ENCODE results near the gene TTYH3.
"Not testable (repeated sequence)": the region's sequence is repeated elsewhere in the genome, so short reads cannot be mapped to it uniquely, and the experiment has no call there.

The TTYH3 gene

GRCh38 chr7:2681929-2682799, 50.4 kb downstream of the TTYH3 start:
- in situ Hi-C loops (cut with MboI; ENCODE audit: low sequenced_read_pairs): loop anchor here (10.0 kb wide), 1 partner anchor 227 kb away; no protein-coding TSS in a partner anchor

- in situ Hi-C loops (cut with MboI; ENCODE audit: low sequenced_read_pairs): loop anchor here (10.0 kb wide), 1 partner anchor 230 kb away; no protein-coding TSS in a partner anchor
Measured at GRCh38 chr7:2684501-2684900, 52.7 kb downstream of the TTYH3 start.

DNA sequence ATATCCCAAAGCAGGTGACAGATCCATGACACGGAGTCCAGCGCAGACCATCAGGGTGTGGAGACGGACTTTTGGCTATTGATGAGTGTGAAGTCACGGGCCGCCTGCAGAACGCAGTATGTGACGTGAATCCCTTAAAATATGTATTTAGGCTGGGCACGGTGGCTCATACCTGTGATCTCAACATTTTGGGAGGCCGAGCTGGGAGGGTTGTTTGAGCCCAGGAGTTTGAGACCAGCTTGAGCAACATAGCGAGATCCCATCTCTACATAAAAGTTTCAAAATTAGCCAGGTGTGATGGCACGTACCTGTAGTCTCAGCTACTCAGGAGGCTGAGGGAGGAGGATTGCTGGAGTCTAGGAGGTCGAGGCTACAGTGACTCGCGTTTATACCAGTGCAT, 54.3 kb downstream of the TTYH3 start:
- in situ Hi-C loops (cut with MboI; ENCODE audit: low sequenced_read_pairs): loop anchor here (10.0 kb wide), 1 partner anchor 231 kb away; no protein-coding TSS in a partner anchor

DNA sequence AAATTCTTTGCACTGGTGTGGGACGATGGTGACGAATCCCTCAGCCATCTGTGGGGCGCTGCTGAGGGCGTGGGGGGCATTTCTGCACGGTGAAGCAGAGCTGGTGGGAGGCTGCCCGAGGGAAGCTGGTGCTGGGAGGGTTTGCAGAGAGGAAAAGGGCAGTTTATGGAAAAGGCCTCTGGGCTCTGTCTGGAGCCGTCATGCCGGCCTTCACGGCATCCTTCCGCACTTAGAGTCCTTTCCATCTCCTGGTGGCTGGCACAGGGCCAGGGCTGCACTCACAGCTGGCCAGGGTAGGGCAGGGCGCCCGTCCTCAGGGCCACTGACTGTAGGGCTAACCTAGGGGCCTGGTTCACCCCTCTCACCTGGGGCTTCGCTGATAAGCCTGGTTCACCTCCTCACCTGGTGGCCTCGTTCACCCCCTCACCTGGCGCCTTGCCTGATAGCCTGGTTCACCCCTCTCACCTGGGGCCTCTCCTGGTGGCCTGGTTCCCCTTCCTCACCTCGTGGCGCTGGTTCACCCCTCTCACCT, 55.6 kb downstream of the TTYH3 start:
- in situ Hi-C loops (cut with MboI; ENCODE audit: low sequenced_read_pairs): loop anchor here (10.0 kb wide), 1 partner anchor 233 kb away; no protein-coding TSS in a partner anchor

GRCh38 chr7:2687881-2688318, 56.1 kb downstream of the TTYH3 start, which contains the start of gene AMZ1:
Gene AMZ1, plus strand, starts transcription at chr7:2688202. Its CDS starts 12,250 bp downstream, at chr7:2700452.
- in situ Hi-C loops (cut with MboI; ENCODE audit: low sequenced_read_pairs): loop anchor here (10.0 kb wide), 1 partner anchor 233 kb away; no protein-coding TSS in a partner anchor

DNA sequence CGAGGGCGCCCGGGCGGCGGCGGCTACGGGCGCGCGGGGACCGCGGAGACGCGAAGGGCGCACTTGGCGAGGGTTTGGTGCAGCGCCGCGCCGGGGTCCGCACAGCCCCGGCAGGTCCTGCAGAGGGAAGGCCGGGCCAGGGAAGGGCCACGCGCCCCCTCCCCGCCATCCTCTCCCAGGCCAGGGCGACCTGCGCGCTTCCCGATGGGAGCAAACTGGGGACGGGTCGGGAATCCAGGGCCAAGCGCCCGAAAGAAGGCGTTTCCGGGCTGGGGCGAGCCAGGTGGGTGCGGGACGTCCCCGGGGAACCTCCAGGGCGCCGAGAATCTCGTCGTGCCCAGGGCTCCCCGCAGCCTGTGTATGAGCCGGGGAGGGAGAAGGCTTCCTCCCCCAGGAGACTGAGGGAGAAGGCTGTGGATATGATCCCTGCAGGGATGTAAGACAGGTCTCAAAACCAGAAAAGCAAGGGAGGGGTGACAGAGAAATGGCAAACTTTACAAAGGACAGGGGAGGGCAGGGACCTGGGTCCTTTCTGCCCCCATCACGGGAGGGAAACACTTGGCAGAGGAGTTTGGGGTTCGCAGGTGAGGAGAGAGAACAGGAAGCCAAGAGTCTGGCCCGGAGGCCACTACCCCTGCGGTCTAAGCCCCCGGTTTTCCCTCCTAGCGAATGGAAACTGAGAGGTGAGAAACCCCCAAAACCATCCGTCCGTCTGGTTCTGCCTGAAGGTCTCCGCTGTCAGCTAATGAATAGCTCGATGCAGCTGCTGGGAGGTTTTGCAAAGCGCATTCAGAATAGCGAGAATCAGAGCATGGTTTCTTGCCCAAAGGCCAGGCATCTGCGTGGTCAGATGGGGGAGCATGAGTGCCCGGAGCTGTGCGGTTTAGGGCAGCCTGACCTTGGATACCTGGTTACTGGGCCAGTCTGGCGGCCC, 56.9 kb downstream of the TTYH3 start:
- in situ Hi-C loops (cut with MboI; ENCODE audit: low sequenced_read_pairs): loop anchor here (10.0 kb wide), 1 partner anchor 234 kb away; no protein-coding TSS in a partner anchor

GRCh38 chr7:2689343-2689847, 57.6 kb downstream of the TTYH3 start:
- in situ Hi-C loops (cut with MboI; ENCODE audit: low sequenced_read_pairs): loop anchor here (10.0 kb wide), 1 partner anchor 235 kb away; no protein-coding TSS in a partner anchor

DNA sequence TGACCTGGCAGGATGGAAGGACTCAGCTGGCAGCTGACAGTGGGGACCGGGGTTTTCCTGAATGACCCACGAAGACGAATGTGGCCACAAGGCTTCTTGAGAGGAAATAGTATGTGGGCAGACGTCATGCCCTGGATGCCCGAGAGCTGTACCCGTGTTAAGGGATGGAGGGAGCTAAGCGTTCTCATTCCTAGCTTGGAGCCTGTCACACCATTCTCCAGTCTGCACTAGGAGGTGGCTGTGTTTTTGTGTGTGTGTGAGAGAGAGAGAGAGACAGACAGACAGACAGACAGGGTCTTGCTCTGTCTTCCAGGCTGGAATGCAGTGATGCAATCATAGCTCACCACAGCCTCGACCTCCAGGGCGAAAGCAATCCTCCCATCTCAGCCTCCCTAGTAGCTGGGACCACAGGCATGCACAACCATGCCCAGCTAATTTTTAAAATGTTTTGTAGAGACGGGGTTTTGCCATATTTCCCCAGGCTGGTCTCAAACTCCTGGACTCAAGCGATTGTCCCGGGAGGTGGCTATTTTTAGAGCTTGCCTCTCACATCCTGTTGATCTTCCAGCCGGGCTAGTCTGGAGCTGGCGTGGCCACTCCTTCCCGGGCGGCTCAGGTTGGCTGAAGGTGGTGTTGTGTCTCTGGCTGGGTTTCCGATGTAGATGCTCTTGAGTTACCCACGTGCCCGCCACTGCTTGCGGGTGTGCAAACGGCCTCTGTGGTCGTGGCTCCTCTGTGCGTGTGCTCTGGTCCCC, 58.3 kb downstream of the TTYH3 start:
- in situ Hi-C loops (cut with MboI; ENCODE audit: low sequenced_read_pairs): loop anchor here (10.0 kb wide), 1 partner anchor 235 kb away; no protein-coding TSS in a partner anchor

- in situ Hi-C loops (cut with MboI; ENCODE audit: low sequenced_read_pairs): no loop called here
Measured at GRCh38 chr7:2691011-2691707, 59.4 kb downstream of the TTYH3 start.

DNA sequence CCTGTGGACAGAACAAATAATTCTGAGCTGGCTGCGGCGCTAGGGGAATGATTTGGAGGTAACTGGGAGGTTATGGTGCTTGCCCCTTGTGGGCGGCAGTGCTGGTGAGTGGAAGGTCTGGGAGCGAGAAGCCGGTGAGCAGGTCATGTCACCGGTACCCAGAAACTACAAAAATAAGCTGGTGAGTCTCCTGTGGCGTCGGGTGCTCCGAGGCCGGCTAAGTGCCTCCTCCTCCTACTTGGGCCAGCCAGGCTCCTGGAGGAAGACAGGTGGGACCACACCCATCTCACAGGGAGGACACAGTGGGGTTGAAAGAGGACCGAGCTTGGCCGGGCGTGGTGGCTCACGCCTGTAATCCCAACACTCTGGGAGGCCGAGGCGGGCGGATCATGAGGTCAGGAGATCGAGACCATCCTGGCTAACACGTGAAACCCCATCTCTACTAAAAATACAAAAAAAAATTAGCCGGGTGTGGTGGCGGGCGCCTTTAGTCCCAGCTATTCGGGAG, 60.2 kb downstream of the TTYH3 start:
- in situ Hi-C loops (cut with MboI; ENCODE audit: low sequenced_read_pairs): not testable (repeated sequence)

GRCh38 chr7:2692543-2692942, 60.8 kb downstream of the TTYH3 start:
- in situ Hi-C loops (cut with MboI; ENCODE audit: low sequenced_read_pairs): no loop called here

DNA sequence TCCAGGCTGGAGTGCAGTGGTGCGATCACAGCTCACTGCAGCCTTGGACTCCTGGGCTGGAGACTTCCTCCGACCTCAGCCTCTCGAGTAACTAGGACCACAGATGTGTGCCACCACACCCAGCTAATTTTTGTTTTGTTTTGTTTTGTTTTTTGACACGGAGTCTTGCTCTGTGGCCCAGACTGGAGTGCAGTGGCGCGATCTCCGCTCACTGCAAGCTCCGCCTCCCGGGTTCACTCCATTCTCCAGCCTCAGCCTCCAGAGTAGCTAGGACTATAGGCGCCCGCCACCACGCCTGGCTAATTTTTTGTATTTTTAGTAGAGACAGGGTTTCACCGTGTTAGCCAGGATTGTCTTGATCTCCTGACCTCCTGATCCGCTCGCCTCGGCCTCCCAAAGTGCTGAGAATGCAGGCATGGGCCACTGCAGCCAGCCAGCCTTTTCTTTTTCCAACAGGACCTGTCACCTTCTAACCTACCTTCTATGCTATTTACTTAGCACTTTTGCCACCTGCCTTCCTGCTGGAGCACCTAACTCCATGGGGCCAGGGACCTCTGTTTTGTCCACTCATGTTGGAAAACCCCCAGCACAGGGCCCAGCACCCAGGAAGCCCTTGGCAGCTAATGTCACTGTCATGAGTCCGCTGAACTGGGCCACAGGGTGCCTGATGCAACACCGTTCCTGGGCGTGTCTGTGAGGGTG, 61.8 kb downstream of the TTYH3 start:
- in situ Hi-C loops (cut with MboI; ENCODE audit: low sequenced_read_pairs): not testable (repeated sequence)

GRCh38 chr7:2694122-2694436, 62.3 kb downstream of the TTYH3 start:
- in situ Hi-C loops (cut with MboI; ENCODE audit: low sequenced_read_pairs): not testable (repeated sequence)

DNA sequence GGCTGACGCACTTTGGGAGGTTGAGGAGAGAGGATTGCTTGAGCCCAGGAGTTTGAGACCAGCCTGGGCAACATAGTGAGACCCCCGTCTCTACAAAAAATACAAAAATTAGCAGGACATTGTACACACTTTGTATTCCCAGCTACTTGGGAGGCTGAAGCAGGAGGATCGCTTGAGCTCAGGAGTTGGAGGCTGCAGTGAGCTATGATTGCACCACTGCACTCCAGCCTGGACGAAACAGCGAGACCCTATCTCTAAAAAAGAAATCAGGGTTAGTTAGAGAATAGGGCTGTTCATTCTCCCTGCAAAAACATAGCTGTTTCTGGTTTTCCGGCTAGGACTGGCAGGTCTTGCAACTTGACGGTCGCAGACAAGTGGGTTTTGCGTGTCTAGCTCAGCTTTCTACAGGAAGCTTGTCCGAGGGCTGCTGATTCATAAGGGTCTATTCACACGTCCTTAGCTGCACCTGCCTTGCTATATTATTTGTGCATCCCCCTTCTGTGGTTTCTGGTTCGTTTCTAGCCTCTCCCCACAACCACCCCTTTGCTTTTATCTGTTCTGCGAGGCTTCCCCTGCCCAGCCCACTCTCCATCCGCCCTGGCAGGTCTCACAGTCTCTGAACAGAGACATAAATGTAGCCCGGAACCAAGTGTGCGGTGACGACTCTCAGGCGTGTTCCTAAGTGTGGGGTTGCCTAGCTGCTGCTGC, 66.9 kb downstream of the TTYH3 start:
- in situ Hi-C loops (cut with MboI; ENCODE audit: low sequenced_read_pairs): no loop called here

GRCh38 chr7:2699289-2699620, 67.5 kb downstream of the TTYH3 start:
- in situ Hi-C loops (cut with MboI; ENCODE audit: low sequenced_read_pairs): no loop called here

DNA sequence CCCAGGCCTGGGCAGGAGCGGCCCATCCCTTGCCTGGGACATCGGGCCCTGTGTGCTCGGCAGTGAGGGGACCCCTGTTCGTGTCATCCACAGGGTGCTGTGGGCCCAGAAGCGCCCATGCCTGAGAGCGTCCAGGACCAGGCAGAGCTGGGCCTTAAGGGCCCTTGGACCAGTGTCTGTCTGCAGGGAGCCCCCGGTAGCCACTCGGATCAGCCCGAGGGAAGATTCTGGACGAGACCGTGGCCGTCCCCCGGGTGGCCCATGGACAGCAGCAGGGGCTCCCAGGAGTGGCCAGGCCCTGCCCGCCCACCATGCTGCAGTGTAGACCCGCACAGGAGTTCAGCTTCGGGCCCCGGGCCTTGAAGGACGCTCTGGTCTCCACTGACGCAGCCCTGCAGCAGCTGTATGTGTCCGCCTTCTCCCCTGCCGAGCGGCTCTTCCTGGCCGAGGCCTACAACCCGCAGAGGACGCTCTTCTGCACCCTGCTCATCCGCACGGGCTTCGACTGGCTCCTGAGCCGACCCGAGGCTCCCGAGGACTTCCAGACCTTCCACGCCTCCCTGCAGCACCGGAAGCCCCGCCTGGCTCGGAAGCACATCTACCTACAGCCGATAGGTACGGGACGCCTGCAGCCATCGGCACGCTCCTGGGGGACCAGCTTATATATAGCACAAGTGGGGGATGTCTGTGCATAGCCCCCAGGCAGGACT, 68.5 kb downstream of the TTYH3 start:
- in situ Hi-C loops (cut with MboI; ENCODE audit: low sequenced_read_pairs): no loop called here

DNA sequence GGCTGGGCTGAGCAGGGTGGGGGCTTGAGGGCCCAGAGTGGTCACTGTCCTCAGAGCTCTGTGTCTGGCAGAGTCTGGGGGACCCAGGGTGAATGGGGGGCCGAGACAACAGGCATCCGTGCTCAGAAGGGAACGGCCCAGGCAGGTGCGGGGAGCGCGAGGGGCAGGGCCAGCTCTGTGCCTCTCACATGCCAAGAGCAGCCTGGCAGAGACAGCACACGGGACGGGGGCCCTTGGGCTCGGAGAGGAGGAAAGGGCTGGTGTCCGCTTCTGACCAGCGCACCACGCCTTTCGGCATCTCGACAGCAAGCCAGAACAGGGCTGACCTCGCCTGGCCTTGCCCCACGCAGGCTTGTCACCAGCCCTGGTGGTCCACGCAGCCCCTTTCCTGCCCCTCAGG, 69.6 kb downstream of the TTYH3 start:
- in situ Hi-C loops (cut with MboI; ENCODE audit: low sequenced_read_pairs): no loop called here
